Endothelial cell of umbilical vein (primary cell): ENCODE measurements around the gene COG6. TPM values are rescaled to one million over a fixed set of nuclear protein-coding genes. Genes with fewer than 3 reads are reported as not detected.

Experiments used
- BruUV-seq: library from RNA; stranded (reverse); fragments of 400-500 nt; replicated peaks from 2 replicates; lab custom pipeline; 2021; lab: Mats Ljungman, UMichigan
- CTCF ChIA-PET: fragments of 300-600, 350-600 bp; sonication (Branson Sonifier 250); formaldehyde crosslinking; loops from one replicate; lab custom pipeline; 2021; ENCODE audit warnings: antibody characterized with exemption, inconsistent platforms; lab: Charles Lee
- POLR2A ChIA-PET: fragments of 300-600, 350-600 bp; sonication (Branson Sonifier 250); formaldehyde crosslinking; loops from one replicate; lab custom pipeline; 2021; ENCODE audit warnings: antibody characterized with exemption, inconsistent platforms; lab: Charles Lee
- DNase-seq: peaks from one replicate; pipeline ENCODE4 v3.0.0-alpha.2; 2011; ENCODE audit warnings: low read depth, low spot score
- FAIRE-seq: peaks from 2 replicates; lab custom pipeline; 2011; peaks lifted over from hg19 to GRCh38; lab: Jason Lieb, UNC
- H2AFZ ChIP-seq: 2 replicates; pipeline ENCODE4 v1.6.0; 2012; ENCODE audit warnings: low read depth, low read length, control low read depth, inconsistent platforms
- H3K27ac ChIP-seq: 2 replicates; pipeline ENCODE4 v1.5.1; 2011; ENCODE audit warnings: low read depth, mild to moderate bottlenecking, control low read depth, low read length, moderate library complexity; ENCODE audit not compliant: insufficient read depth
- H3K27me3 ChIP-seq, 2 experiments: 2 replicates each; pipeline versions ENCODE4 v1.6.0 to v1.6.1; 2011; ENCODE audit warnings: low read length in 2 of 2, mixed read lengths in 1 of 2; ENCODE audit not compliant: control insufficient read depth in 2 of 2, insufficient read depth in 2 of 2
- H3K36me3 ChIP-seq, 2 experiments: 2 replicates in 1 of 2; 3 replicates in 1 of 2; pipeline ENCODE4 v1.5.1; 2011; ENCODE audit warnings: low read length in 2 of 2, mild to moderate bottlenecking in 1 of 2, moderate library complexity in 1 of 2; ENCODE audit not compliant: control insufficient read depth in 2 of 2, insufficient read depth in 2 of 2; ENCODE audit errors: extremely low read depth in 1 of 2
- H3K4me1 ChIP-seq: 3 replicates; pipeline ENCODE4 v1.5.1; 2011; ENCODE audit warnings: mild to moderate bottlenecking, low read length; ENCODE audit not compliant: control insufficient read depth, insufficient read depth; ENCODE audit errors: extremely low read depth
- H3K4me2 ChIP-seq: 2 replicates; pipeline ENCODE4 v1.6.1; 2011; ENCODE audit warnings: low read length, control low read depth, mixed read lengths; ENCODE audit not compliant: insufficient read depth
- H3K4me3 ChIP-seq, 3 experiments: fragments of 200-600 bp in 1 of 3; sonication (generic), shearing (Covaris generic) in 1 of 3; replicated peaks in 1 of 3; 2 replicates each; pipeline ENCODE4 v1.5.1; 2011 to 2016; ENCODE audit warnings: control low read depth in 3 of 3, low read length in 3 of 3, mild to moderate bottlenecking in 2 of 3, inconsistent platforms in 1 of 3, low read depth in 1 of 3, moderate library complexity in 1 of 3; ENCODE audit not compliant: insufficient read depth in 1 of 3
- H3K79me2 ChIP-seq: 2 replicates; pipeline ENCODE4 v1.6.0; 2012; ENCODE audit warnings: low read length, inconsistent platforms; ENCODE audit not compliant: control insufficient read depth, insufficient read depth
- H3K9ac ChIP-seq: replicated peaks from 2 replicates; pipeline ENCODE3; 2011; ENCODE audit warnings: low read length, control low read depth; ENCODE audit not compliant: insufficient read depth; ENCODE audit errors: extremely low read depth
- H3K9me1 ChIP-seq: replicated peaks from 3 replicates; pipeline ENCODE4 v1.6.0; 2011; ENCODE audit warnings: mild to moderate bottlenecking, low read length; ENCODE audit not compliant: control insufficient read depth, insufficient read depth; ENCODE audit errors: extremely low read depth
- H3K9me3 ChIP-seq: replicated peaks from 2 replicates; pipeline ENCODE4 v1.5.1; 2012; ENCODE audit warnings: low read length, inconsistent platforms; ENCODE audit not compliant: control insufficient read depth, insufficient read depth
- H4K20me1 ChIP-seq: replicated peaks from 2 replicates; pipeline ENCODE3; 2011; ENCODE audit warnings: mild to moderate bottlenecking, low read length; ENCODE audit not compliant: control insufficient read depth, insufficient read depth; ENCODE audit errors: extremely low read depth
- EZH2 ChIP-seq: IDR thresholded peaks from 2 replicates; pipeline ENCODE4 v1.6.1; 2012; ENCODE audit warnings: borderline replicate concordance, low read depth, mild to moderate bottlenecking, moderate library complexity, low read length, inconsistent platforms; ENCODE audit not compliant: severe bottlenecking
- FOS ChIP-seq: IDR thresholded peaks from 2 replicates; pipeline ENCODE4 v1.6.1; 2011; ENCODE audit warnings: mild to moderate bottlenecking, low read length, moderate library complexity, borderline replicate concordance; ENCODE audit not compliant: insufficient read depth
- GATA2 ChIP-seq: IDR thresholded peaks from 2 replicates; pipeline ENCODE4 v1.7.0; 2011; ENCODE audit warnings: low read depth, mild to moderate bottlenecking, moderate library complexity, mixed read lengths, low read length; ENCODE audit not compliant: insufficient read length, insufficient read depth
- JUN ChIP-seq: IDR thresholded peaks from 2 replicates; pipeline ENCODE4 v1.6.1; 2011; ENCODE audit warnings: borderline replicate concordance, low read depth; ENCODE audit not compliant: insufficient read length, insufficient read depth
- MYC ChIP-seq: IDR thresholded peaks from one replicate; pipeline ENCODE4 v1.6.1; 2011; ENCODE audit warnings: mild to moderate bottlenecking, low read depth, low read length
- POLR2A ChIP-seq: IDR thresholded peaks from 2 replicates; pipeline ENCODE4 v1.6.1; 2012; ENCODE audit warnings: low read depth, mild to moderate bottlenecking, control low read depth, low read length
- POLR2AphosphoS5 ChIP-seq: IDR thresholded peaks from 2 replicates; pipeline ENCODE4 v1.6.1; 2012; ENCODE audit warnings: low read depth, mild to moderate bottlenecking, control low read depth, low read length, moderate library complexity; ENCODE audit not compliant: insufficient read depth
- dilution Hi-C: fragments of 300-500 bp; cut with MboI; formaldehyde crosslinking; loops from one replicate; pipeline ENCODE4 v1.15.0; 2019; ENCODE audit warnings: low sequenced_read_pairs; ENCODE audit not compliant: extremely low pct_ligation_motif_present
- intact Hi-C: fragments of 100-400 bp; cut with micrococcal nuclease; formaldehyde crosslinking; loops from one replicate; pipeline ENCODE4 v1.10.0; 2022
- polyA plus RNA-seq, 4 experiments: library from polyadenylated mRNA; depleted of rRNA in 3 of 4; stranded (reverse) in 3 of 4; unstranded in 1 of 4; fragments of >200 nt; gene quantifications; 2 replicates each; pipeline versions ENCODE4 v1.2.1 to v1.2.3, GENCODE V29; 2011 to 2012; ENCODE audit warnings: missing spikeins in 1 of 4
- total RNA-seq: library from RNA; stranded (reverse); gene quantifications from 2 replicates; pipeline ENCODE4 v1.2.3, GENCODE V29; 2021
- TF ChIP-seq, protein P1 (sequence below): IDR thresholded peaks from 2 replicates; pipeline ENCODE4 v1.6.1; 2011; ENCODE audit not compliant: insufficient read depth, insufficient read length
- TF ChIP-seq, protein P2 (sequence below), 2 donors: IDR thresholded peaks; 1 replicate in 1 of 2; 2 replicates in 1 of 2; pipeline ENCODE4 v1.5.1; 2011; ENCODE audit warnings: low read length in 2 of 2, mild to moderate bottlenecking in 2 of 2, moderate library complexity in 2 of 2, control low read depth in 1 of 2, inconsistent platforms in 1 of 2, low read depth in 1 of 2; ENCODE audit not compliant: insufficient read depth in 1 of 2; ENCODE audit errors: extremely low read depth in 1 of 2

Gene COG6
- total and polyA plus RNA-seq, 2 donors (not counting 3 experiments of a cell fraction or from before 2014, with no cell fraction given) = 12.1 to 41.1 TPM

DNA sequence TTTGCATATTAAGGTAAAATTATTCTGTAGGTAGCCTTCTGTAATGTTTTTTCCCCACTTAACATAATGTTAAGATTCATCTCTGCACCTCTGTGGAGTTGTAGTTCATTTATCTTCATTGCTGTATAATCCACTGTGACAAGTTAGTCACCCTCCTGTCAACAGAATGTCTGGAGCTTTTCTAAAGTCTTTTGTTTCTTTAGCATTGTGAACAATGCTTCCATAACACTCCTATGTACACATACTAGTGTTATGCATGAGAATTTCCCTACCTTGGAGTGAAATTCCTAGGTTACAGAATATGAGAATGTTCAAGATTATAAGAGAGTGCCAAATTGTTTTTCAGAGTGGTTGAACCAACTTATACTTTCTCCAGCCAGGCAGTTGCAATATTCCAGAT lies 113.5 kb downstream of the COG6 start:
- H3K4me2 ChIP-seq = no peak overlapping the region
- no peak overlapping the region for H3K4me3 ChIP-seq
- CTCF ChIA-PET = no interaction called here
- TF ChIP-seq JUN (no peak), POLR2A (no peak), FOS (no peak), GATA2 (no peak), MYC (no peak), POLR2AphosphoS5 (no peak), EZH2 (no peak)
- TF ChIP-seq, protein P1, sequence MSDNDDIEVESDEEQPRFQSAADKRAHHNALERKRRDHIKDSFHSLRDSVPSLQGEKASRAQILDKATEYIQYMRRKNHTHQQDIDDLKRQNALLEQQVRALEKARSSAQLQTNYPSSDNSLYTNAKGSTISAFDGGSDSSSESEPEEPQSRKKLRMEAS = no peak
- TF ChIP-seq, protein P2, sequence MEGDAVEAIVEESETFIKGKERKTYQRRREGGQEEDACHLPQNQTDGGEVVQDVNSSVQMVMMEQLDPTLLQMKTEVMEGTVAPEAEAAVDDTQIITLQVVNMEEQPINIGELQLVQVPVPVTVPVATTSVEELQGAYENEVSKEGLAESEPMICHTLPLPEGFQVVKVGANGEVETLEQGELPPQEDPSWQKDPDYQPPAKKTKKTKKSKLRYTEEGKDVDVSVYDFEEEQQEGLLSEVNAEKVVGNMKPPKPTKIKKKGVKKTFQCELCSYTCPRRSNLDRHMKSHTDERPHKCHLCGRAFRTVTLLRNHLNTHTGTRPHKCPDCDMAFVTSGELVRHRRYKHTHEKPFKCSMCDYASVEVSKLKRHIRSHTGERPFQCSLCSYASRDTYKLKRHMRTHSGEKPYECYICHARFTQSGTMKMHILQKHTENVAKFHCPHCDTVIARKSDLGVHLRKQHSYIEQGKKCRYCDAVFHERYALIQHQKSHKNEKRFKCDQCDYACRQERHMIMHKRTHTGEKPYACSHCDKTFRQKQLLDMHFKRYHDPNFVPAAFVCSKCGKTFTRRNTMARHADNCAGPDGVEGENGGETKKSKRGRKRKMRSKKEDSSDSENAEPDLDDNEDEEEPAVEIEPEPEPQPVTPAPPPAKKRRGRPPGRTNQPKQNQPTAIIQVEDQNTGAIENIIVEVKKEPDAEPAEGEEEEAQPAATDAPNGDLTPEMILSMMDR (IDR thresholded peaks at IDR 0.05; ENCODE audit: extremely low read depth in 1 of 2, insufficient read depth in 1 of 2, low read depth in 1 of 2, low read length in 2 of 2) = no peak
- dilution Hi-C loops (no loop called here), intact Hi-C loops (no loop called here)
- DNase-seq (no peak), FAIRE-seq (no peak)
- H2AFZ ChIP-seq = no peak overlapping the region
- peaks cover 5% of the 10 kb centered on the region for H3K4me1 ChIP-seq
- BruUV-seq = no TSS peak
- H3K36me3 ChIP-seq = no peaks in the 10 kb centered on the region
- no peaks in the 10 kb centered on the region for H4K20me1 ChIP-seq
- H3K79me2 ChIP-seq = no peaks in the 10 kb centered on the region
- H3K27ac ChIP-seq = no peak overlapping the region
- H3K9ac ChIP-seq = no peak overlapping the region
- POLR2A ChIA-PET = no interaction called here
- H3K27me3 ChIP-seq = no peaks in the 10 kb centered on the region
- H3K9me1 ChIP-seq = no peaks in the 10 kb centered on the region
- H3K9me3 ChIP-seq = no peaks in the 10 kb centered on the region
